UCSD-AML1 (cell line): ENCODE data around the gene NEU1.
"Not testable (repeated sequence)": the region's sequence is repeated elsewhere in the genome, so short reads cannot be mapped to it uniquely, and the experiment has no call there.

Source experiments
- DNase-seq: peaks from one replicate; lab custom pipeline; 2025; ENCODE audit not compliant: unreplicated experiment; lab: John Stamatoyannopoulos, UW

NEU1 gene

DNA sequence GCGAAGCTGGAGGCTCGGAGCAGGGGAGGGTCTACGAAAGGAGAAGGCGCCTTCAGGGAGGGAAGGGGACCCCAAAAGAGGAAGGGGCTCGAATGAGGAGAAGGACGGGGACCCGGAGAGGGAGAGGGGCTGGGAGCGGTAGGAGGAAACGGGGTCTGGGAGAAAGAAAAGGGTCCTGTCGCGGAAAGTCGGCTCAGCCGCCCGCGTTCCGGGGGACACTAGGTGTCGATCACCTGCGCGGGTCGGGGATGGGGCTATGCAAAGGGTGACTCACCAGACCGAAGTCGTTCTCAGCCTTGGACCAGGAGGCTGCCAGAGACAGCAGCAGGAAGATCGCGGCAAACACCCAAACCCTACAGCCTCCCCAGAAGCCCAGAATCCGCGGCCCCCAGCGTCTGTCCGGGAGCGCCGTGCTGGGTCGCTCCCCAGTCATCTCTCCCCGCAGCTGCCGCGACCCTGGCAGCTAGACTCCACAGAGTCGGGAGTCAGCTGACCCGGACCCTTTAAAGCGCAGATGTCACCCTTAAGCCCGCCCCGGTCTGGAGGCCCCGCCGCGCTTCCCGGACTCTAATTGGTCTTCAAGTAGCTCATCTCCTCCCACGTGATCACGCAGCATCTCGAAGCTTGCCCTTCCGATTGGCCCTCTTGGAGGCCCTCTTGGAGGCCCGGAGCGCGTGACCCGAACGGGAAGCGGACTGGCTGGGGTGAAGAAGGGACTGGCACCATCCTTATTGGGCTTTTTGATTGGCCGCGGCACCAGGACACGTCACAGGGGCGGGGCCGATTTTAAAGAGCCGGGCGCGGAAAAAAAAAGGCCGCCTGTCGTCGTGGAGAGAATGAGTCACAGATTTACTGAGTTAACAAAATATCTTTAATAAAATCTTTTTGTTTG is at the start of gene NEU1:
NEU1 (minus strand) TSS at position 478 of the 892 bp plus-strand sequence; CDS start at position 433, 45 bp downstream.
- DNase-seq = peak; percentile 99

DNA sequence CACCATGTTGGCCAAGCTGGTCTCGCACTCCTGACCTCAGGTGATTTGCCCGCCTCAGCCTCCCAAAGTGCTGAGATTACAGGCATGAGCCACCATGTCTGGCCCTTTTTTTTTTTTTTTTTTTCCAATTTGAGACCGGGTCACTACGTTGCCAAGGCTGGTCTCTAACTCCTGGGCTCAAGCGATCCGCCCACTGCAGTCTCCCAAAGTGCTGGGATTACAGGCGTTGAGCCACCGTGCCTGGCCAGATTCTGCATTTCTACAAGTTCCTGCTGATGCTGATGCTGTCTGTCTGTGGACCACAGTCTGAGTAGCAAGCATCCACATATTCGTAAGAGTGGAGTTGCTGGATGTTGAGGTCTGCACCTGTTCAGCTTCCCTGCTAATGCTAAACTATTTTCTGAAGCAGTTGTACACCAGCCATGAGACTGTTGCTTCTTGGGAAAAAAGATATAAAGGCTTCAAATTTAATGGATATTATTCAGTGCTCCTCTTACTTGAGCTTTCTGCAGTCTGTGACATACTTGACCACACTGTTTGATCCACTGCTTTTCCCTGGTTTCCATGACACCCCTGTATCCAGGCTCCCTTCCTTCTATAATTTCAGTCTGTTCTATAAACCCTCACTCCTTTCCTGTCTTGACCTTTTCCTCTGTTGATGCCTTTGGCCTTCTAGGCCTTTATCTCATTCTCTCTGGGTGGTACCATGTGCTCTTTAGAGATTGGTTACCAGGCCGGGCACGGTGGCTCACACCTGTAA is 49.4 kb upstream of the NEU1 start:
- no peak for DNase-seq

- not testable (repeated sequence) for DNase-seq
Observed at GRCh38 chr6:31909298-31909697, 46.7 kb upstream of the NEU1 start.

- no peak for DNase-seq
Observed at GRCh38 chr6:31908791-31909190, 46.2 kb upstream of the NEU1 start.

GRCh38 chr6:31908255-31908654 is 45.6 kb upstream of the NEU1 start:
- DNase-seq = not testable (repeated sequence)

DNA sequence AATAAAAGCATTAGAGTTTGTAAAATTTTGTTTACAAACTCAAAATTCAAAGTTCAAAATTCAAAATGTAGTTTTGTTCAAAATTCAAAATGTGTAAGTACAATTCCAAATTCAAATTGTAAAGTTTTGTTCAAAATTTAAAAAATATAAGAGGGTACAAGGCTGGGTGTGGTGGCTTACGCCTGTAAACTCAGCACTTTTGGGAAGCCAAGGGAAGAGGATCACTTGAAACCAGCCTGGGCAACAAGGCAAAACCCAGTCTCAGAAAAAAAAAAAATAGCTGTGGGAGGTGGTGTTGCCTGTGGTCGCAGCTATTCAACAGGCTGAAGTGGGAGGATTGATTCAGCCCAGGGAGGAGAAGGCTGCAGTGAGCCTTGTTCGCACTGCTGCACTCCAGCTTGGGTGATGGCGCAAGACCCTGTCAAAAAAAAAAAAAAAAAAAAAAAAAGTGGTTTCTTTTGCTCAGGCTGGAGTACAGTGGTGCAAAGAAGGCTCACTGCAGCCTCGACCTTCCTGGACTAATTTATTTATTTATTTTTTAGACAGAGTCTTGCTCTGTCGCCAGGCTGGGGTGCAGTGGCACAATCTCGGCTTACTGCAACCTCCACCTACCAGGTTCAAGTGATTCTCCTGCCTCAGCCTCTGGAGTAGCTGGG is 44.7 kb upstream of the NEU1 start:
- DNase-seq = peak; percentile 41

DNA sequence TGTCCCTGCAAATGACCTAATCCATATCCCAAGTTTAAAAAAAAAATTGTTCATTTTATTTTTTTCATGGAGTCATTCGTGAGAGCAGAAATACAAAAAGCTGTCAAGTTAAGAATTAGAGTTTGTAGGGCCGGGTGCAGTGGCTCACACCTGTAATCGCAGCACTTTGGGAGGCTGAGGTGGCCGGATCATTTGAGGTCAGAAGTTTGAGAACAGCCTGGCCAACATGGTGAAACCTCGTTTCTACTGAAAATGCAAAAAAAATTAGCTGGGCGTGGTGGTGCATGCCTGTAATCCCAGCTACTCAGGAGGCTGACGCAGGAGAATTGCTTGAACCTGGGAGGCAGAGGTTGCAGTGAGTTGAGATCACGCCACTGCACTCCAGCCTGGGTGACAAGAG is 44.1 kb upstream of the NEU1 start:
- not testable (repeated sequence) for DNase-seq

- DNase-seq = no peak
Observed at GRCh38 chr6:31906122-31906521, 43.5 kb upstream of the NEU1 start.

- DNase-seq = no peak
Observed at GRCh38 chr6:31905041-31905440, 42.4 kb upstream of the NEU1 start.

DNA sequence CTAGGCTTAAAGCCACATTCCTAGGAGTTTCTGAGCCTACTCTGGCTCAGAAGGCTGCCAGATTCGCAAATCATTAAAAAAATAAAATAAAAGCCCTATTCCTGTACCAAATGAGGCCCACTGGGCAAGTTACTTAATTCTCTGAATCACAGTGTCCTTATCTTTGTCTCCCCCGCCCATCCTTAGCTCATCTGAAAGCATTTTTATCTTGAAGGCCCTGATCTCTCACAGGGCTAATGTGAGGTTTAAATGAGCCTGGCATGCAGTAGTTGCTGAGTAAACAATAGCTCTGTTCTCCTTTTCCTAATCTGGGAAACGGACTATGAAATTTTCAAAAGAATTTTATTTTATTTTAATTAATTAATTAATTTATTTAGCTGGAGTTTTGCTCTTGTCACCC is 41.3 kb upstream of the NEU1 start:
- DNase-seq = no peak

DNA sequence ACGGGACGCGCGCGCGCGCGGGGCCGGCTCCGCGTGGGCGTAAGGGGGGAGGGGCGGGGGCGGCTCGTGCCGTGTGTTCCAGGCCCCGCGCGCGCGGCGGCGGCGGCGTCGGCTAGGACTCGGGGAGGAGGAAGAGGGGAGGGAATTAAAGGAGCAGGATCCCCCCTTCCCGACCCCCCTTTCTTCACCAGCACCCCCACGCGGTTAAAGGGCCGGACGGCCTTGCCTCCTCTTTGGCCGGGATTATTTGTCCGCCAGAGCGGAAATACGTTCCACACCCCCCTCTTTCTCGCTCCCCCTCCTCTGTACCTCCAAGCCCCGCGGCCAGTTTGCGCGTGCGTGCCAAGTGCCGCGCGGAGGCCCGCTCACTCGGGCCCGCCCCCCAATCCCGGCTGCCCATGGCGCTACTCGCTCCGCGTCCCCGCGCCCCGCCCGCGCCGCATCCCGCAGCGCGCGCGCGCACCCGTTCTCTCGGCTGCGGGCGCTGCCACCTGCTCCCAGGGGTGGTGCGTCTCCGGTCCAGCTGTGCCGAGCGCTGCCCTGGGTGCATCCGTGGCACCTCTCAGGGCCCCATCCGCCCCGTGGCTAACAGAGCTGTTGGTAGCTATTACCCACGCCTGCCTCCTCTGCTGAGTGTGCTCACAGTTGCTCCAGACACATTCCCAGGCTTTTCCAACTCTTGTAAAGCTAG is 39.5 kb upstream of the NEU1 start, which contains the start of gene ZBTB12:
ZBTB12 (minus strand) TSS at position 134 of the 691 bp plus-strand sequence. CDS start 781 bp downstream, outside the sequence.
- DNase-seq = peak; percentile 90

DNA sequence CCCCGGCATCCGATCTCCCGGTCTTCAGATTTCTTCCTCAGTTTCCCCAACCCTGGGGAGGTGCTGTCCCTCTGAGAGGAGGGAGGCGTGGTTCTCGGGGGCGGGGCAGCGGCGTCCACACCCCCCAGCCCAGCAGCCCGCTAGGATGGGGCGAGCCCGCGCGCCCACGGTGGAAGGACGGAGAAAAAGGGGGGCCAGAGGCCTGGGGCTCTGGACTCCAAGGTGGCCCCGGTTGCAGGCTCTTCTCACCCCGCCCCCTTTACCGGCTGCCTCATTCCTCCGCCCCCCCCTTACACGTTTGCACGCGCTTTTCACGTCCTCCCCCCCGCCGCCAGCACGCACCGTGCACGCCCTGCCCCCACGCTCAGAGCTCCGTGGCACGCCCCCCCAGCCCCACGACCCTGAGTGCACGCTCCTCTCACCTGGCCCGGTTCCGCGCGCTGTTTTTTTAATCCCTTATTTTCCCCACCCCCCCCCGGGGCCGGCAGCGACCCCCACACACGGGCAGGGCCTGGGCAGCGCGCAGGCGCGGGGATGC is 38.9 kb upstream of the NEU1 start:
- DNase-seq = no peak

DNA sequence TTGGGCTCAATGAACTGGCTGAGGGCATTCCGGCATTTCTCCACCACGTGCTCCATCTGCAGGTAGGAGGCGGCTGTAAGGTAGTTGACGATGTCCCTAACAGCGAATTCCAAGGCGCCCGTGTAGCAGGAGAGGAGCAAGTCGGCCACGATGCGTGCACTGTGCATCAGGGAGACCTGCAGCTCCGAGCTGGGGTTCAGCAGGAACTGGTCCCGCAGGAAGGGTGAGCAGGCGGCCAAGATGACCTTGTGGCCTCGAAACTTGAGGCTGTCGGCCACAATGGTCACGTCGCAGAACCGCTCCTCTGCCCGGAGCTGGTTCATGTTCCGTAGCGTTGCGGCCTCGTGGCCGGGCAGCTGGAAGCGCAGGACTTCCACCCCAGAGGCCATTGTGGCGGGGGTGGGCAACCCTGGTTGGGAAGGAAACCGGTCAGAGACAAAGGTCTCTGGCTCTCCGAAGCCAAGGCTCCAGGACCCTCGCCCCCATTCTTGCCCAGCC is 38.3 kb upstream of the NEU1 start:
- DNase-seq = no peak

DNA sequence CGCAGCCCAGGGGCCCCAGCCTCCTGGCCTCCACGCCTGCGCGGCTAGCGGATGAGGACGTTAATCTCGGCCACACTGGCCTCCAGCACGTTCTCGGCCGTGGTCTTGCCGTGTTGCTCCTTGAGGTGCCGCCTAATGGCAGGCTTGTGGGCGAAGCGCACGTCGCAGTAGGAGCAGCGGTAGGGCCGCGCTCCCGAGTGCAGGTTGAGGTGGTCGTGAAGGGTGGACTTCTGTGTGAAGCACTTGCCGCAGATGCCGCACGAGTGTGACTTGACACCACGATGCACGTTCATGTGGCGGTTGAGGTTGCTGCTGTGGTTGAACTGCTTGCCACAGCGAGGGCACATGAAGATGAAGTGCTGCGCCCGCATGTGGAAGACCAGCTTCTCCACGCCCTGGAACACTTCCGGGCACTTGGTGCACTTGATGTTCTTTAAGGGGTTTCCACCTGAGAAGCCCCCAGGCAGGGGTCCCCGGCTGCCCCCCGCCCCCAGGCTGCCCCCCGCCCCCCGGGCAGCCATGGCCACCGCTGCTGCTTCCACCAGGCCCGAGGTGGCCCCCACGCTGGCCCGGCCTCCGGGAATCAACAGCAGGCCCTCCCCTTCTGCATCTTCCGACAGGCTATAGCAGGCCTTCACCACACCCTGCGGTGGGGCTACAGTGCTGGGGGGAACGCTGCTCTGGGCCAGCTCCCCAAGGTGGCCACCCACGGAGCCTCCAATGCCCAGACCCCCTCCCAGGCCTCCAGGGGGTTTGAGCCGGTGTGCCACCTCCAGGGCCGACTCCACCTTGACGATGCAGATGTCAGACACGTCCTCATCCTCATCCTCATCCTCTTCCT is 37.5 kb upstream of the NEU1 start:
- DNase-seq = no peak

GRCh38 chr6:31899215-31899614 is 36.6 kb upstream of the NEU1 start:
- no peak for DNase-seq

- no peak for DNase-seq
Observed at GRCh38 chr6:31898383-31899011, 35.9 kb upstream of the NEU1 start.

- DNase-seq = peak; percentile 84
Observed at GRCh38 chr6:31897612-31898382, 35.2 kb upstream of the NEU1 start, which contains the start of gene EHMT2. Gene EHMT2, minus strand, starts transcription at chr6:31897698. Its CDS starts 21 bp downstream, at chr6:31897677.
